GM19099 (cell line): ENCODE results near the gene TMEM266.

ENCODE experiments used
- POLR2A ChIP-seq: IDR thresholded peaks from 3 replicates; pipeline ENCODE4 v1.6.1; 2011; ENCODE audit warnings: low read depth; ENCODE audit not compliant: insufficient read length; ENCODE audit errors: extremely low read depth

The TMEM266 gene

GRCh38 chr15:76061700-76062099 lies 1.9 kb downstream of the TMEM266 start:
- no peak for TF ChIP-seq POLR2A

DNA sequence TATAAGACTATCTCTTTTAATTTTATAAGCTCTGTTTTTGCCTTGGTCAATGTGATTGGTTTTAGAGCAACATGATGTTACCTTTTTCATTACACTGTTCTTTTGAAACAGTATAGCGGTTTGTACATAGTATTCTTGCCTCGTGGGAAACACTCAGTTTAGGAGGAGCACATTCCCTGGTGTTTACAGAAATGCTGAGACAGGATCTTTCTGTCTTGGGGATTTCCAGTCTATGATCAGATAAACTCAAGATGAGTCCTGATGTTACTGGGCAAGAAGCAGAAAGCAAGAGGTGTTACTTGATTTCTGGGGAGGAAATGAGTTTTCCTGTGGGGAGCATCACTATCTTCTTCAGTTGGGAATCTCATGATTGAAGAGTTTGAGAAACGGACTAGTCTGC lies 2.5 kb downstream of the TMEM266 start:
- TF ChIP-seq POLR2A: no peak

GRCh38 chr15:76064375-76064774 lies 4.6 kb downstream of the TMEM266 start:
- no peak for TF ChIP-seq POLR2A

DNA sequence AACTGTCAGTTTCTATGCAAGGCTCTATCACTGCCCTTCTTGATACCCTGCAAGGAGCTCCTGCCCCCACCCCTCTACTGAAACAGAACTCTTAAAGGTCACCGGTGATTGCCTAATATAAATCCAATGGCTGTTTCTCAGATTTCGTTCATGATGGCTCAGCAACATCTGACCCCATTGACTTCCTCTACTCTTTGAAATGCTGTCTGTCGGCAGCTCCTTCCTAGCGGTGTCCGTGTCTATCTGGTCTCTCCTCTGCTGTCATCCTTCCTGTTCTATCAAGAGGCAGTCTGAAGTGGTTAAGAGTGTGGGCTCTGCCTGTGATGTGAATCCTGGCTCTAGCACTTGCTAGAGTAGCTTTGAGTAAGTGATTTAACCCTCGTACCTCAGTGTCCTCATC lies 5.5 kb downstream of the TMEM266 start:
- no peak for TF ChIP-seq POLR2A

DNA sequence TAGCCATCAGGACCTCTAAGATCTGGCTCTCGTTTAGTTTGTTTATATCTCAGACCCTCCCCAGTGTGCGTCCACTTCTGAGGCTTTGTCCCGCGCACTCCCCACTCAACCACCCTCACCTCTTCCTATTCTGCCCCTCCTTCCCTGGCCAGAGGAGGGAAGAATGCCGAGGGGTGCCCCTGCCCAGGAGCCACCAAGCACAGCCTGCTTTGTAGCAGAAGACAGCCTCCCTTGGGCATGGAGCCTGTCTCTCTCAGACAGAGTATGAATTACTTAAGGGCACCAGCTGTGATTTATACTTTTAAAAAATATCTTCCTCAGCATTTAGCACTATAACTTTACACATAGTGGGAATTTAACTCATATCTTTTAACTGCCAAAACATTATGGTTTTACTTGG lies 6.0 kb downstream of the TMEM266 start:
- no peak for TF ChIP-seq POLR2A

- TF ChIP-seq POLR2A: no peak
Measured at GRCh38 chr15:76070192-76070591, 10.4 kb downstream of the TMEM266 start.

DNA sequence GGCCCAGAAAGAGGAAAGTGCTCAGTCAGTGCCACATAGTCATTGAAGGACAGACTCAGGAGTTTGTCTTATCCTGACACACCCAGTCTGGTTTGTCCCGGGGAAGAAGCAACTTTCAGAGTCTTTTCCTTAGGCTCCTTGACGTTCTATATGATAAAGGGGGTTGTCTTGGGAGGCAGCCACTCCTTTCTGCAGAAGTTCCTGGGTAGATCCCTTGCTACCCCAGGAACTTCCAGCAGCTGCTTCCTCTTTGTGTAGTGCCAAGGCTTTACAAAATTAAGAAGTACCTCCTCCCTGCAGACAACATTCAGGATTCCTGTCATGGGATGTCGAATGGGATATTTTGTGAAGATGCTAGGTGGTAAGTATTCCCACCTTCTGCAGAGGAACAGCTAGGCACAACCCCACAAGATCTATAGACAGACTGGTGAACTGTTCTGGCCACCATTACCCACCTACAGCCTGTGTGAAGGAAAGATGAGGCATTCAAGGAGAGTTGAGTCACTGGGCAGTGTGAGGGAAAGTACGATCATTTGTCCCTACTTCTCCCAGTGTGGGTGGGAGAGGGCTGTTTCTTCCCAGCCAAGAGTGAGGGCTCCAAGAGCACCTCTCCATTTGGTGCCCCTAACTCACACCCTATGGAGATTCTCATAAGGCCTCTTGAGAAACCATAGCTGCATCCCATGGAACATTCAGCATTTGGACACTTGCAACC lies 11.3 kb downstream of the TMEM266 start:
- TF ChIP-seq POLR2A: no peak

DNA sequence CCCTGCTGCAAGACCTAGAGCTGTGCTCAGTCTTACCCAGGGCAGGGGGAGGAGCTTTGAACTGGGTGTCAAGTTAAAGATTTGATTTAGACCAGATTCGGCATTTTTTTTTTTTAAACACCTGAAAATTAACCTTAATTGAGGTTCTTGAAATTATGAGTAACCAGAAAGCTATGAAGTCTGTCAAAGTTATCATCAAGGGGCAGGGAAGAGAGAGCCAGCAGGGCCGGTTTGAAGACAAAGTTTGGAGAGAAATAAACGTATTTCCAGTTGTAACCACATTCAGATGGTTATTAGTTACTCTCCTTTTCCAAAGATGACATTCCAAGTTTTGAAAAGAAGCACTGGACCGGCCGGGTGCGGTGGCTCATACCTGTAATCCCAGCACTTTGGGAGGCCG lies 12.0 kb downstream of the TMEM266 start:
- no peak for TF ChIP-seq POLR2A

GRCh38 chr15:76073554-76073953 lies 13.8 kb downstream of the TMEM266 start:
- TF ChIP-seq POLR2A: no peak

- no peak for TF ChIP-seq POLR2A
Measured at GRCh38 chr15:76075046-76075445, 15.3 kb downstream of the TMEM266 start.

- TF ChIP-seq POLR2A: no peak
Measured at GRCh38 chr15:76078285-76078877, 18.6 kb downstream of the TMEM266 start.

GRCh38 chr15:76084256-76084655 lies 24.5 kb downstream of the TMEM266 start:
- TF ChIP-seq POLR2A: no peak

GRCh38 chr15:76098685-76099084 lies 38.9 kb downstream of the TMEM266 start:
- no peak for TF ChIP-seq POLR2A

- no peak for TF ChIP-seq POLR2A
Measured at GRCh38 chr15:76099388-76099787, 39.6 kb downstream of the TMEM266 start.

DNA sequence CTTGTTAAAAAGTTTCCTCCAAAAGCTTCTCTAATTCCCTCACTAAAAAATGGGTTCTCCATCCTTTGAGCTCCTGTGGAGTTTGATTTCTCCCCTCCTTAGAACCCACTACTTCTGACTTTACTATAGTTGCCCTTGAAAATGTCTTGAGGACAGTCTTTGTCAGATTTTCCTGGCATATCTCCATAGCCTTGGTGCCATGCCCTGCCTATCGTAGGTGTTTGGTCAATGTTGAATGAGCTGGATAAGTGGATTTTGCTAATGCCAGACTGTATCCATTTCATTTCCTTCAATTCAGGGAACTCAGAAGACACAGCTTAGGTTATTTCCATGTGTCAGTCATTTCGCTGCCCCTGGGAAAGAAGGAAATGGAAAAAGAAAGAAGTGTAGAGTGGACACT lies 40.6 kb downstream of the TMEM266 start:
- TF ChIP-seq POLR2A: no peak

GRCh38 chr15:76101655-76102054 lies 41.9 kb downstream of the TMEM266 start:
- TF ChIP-seq POLR2A: no peak

DNA sequence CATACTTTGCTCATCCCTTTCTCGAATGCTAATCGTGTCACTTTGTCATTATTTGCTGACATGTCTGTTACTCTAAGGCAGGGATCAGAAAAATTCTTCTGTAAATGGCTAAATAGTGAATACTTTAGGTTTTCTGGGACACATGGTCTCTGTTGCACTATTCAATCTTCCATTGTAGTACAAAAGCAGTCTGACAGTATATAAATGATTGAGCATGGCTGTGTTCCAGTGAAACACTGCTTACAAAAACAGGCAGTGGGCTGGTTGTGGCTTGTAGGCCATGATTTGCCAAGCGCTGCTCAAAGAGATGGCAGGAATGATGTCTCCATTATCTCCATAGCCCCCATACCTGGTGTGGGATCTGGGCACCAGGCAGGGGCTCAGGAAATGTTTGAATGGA lies 45.6 kb downstream of the TMEM266 start:
- TF ChIP-seq POLR2A: no peak
